Stimulated activated CD8-positive, alpha-beta memory T cell treated with anti-CD3 and anti-CD28 coated beads, Interleukin-7, amount 100 ng/mL, for 24 hours (primary cell): ENCODE results near the gene XAGE5.
"Not testable (repeated sequence)": the region's sequence is repeated elsewhere in the genome, so short reads cannot be mapped to it uniquely, and the experiment has no call there.

ENCODE experiments used
- DNase-seq: peaks from one replicate; pipeline ENCODE4 v3.0.0-alpha.2; 2020; ENCODE audit warnings: low read depth

Gene XAGE5

GRCh38 chrX:52811065-52811625 is at the start of gene XAGE5:
Gene XAGE5, plus strand, starts transcription at chrX:52811287. Its CDS starts 1,280 bp downstream, at chrX:52812567.
- no peak for DNase-seq

- DNase-seq, result not testable (repeated sequence)
These were observed 45.1 kb upstream of the XAGE5 start for GRCh38 chrX:52765983-52766382.

GRCh38 chrX:52773504-52773903 is 37.6 kb upstream of the XAGE5 start:
- not testable (repeated sequence) for DNase-seq

- DNase-seq, result not testable (repeated sequence)
These were observed 13.8 kb upstream of the XAGE5 start, which contains the start of gene SPANXN5 for GRCh38 chrX:52797327-52797726. Gene SPANXN5, minus strand, starts transcription at chrX:52797427. Its CDS starts 79 bp downstream, at chrX:52797348.

- not testable (repeated sequence) for DNase-seq
These were observed 6.2 kb upstream of the XAGE5 start for GRCh38 chrX:52804876-52805275.

- DNase-seq, result no peak
These were observed 8.7 kb downstream of the XAGE5 start for GRCh38 chrX:52819788-52820187.

GRCh38 chrX:52821079-52821760 is 10.1 kb downstream of the XAGE5 start:
- no peak for DNase-seq

GRCh38 chrX:52824608-52825007 is 13.5 kb downstream of the XAGE5 start:
- DNase-seq, result no peak

- DNase-seq, result no peak
These were observed 19.5 kb downstream of the XAGE5 start for GRCh38 chrX:52830551-52830950.

GRCh38 chrX:52839137-52839536 is 28.1 kb downstream of the XAGE5 start:
- DNase-seq, result no peak

GRCh38 chrX:52843619-52844018 is 32.5 kb downstream of the XAGE5 start:
- not testable (repeated sequence) for DNase-seq

- DNase-seq, result no peak
These were observed 41.2 kb downstream of the XAGE5 start for GRCh38 chrX:52852110-52852860.

- DNase-seq, result not testable (repeated sequence)
These were observed 46.0 kb downstream of the XAGE5 start for GRCh38 chrX:52856991-52857525.

- no peak for DNase-seq
These were observed 54.4 kb downstream of the XAGE5 start for GRCh38 chrX:52865343-52865998.
